Endothelial cell of hepatic sinusoid (primary cell): Measurements from ENCODE around the gene LCTL.

ENCODE experiments used
- in situ Hi-C: cut with HindIII; loops from 2 replicates; pipeline ENCODE4 v1.10.0; 2017; ENCODE audit warnings: low sequenced_read_pairs

The LCTL gene

DNA sequence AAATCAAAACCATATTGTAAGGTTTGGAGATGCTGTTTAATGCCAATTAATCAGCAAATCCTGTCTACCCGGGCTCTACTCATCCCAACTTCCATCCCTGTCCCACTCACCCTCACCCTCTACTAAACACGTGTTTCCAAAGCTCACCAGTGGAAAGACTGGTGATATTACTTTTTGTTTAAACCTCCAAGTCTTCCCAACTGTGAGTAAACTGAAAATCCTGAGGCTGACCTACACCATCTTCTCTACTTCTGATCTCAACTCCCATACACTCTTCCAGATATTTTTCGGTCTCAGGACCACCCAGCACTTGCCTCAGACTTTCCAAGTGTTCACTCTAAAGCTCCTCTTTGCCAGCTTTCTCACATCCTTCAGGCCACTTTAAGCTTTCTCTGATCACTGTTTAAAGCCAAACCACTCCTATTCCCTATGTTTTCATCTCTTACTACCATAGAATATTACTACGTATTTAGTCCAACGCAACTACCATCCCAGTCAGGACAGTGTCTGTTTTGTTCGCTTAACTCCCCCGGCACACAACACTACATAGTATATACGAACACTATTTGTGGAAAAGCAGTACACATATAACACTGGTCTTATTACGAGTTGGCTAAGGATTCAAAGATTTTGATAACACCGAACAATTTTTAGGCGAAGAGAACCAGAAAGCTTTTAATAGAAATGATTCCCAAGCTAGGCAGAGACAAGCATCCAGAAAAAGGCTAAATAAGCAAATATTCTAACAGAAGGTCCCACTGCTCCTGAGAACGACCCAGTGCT is 61.8 kb downstream of the LCTL start:
- in situ Hi-C loops = loop anchor here (5.0 kb wide), 1 partner anchor 92 kb away; no protein-coding TSS in a partner anchor

DNA sequence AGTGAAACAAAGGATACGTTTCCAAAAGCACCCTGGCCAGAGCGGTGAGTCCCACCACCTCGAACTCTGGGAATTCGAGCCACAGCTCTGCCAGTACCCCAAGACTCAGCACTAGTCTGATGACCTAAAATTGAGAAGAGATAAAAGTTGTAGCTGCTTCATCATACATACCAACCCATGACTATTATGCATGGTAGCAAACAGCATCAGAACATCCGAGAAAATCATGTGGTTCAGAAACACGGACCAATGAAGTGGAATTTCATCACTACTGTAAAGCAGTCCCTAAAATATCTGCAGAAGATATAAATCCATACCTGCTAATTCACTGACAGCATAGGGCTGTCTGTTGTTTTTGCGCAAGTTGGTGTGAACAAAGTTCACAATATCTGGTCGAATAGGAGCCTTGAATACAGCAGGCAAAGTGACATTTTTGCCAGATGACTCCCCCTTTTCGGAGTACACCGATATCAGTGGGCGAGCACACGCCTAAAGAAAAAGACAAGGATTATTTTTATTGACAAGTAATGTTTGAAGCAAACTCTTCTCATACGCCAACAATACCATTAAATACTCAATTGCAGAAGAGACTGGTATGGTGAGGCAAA is 62.7 kb downstream of the LCTL start:
- in situ Hi-C loops = loop anchor here (5.0 kb wide), 1 partner anchor 91 kb away; no protein-coding TSS in a partner anchor

- in situ Hi-C loops = loop anchor here (5.0 kb wide), 1 partner anchor 90 kb away; no protein-coding TSS in a partner anchor
Observed at GRCh38 chr15:66502491-66502890, 63.3 kb downstream of the LCTL start.

DNA sequence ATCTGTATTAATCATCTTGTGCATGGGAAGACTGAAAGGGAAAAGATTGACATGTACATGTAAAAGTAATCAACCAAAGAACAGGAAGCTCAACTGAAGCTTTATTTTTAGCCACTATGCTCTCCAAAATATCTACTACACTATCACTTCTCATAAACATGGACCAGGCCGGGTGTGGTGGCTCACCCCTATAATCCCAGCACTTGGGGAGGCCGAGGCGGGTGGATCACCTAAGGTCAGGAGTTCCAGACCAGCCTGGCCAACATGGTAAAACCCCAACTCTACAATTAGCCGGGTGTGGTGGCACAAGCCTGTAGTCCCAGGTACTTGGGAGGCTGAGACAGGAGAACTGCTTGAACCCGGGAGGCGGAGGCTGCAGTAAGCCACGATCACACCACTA is 65.5 kb downstream of the LCTL start:
- in situ Hi-C loops = loop anchor here (5.0 kb wide), 1 partner anchor 88 kb away; no protein-coding TSS in a partner anchor

DNA sequence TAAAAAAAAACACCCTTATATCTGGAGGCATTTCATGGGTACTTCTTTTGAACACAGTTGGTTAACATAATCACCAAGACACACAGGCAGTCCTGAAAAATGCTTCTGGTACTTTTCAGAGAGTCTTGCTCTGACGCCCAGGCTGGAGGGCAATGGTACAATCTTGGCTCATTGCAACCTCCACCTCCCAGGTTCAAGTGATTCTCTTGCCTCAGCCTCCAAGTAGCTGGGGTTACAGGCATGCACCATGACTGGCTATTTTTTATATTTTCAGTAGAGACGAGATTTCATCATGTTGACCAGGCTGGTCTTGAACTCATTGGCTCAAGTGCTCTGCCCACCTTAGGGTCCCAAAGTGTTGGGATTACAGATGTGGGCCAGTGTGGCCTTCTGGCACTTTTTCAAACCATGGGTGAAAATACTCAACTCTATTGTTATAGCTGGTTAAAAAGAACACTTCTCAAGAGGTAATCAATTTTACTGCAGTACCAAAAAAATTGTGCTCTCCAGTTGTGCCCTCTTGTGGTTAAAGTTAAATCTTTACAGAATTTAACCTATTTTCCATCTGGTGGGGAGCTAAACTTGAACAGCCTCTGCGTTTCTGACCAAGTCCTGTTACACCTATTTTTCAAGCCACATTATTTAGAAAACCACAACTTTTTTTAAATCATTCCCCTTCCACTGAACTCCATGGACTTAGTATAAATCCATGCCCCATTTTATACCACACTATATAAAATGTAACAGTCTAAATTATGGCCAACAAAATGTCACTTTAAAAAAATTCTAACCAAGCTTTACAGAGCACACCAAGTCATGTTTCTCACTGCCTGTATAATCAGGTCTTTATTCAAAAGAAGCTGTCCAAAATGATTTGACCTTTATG is 67.1 kb downstream of the LCTL start:
- in situ Hi-C loops = loop anchor here (10.0 kb wide), 2 partner anchors 104 to 184 kb away; no protein-coding TSS in a partner anchor
